ENCODE results near the gene PDE7B. TPM values are rescaled to one million over a fixed set of nuclear protein-coding genes. Genes with fewer than 3 reads are reported as not detected.
A peak's percentile ranks its signal among the peaks of the same experiment; 100 is the strongest.

Gene PDE7B
- total RNA-seq, 6 experiments from 2014 or later = 1.2 to 5.8 (median 4.5) TPM

GRCh38 chr6:136244061-136244616, 392.6 kb downstream of the PDE7B start:
- DNase-seq = peak; percentile 68
- TF ChIP-seq CTCF (IDR thresholded peaks at IDR 0.05) = no peak
- peaks cover 29% of the 10 kb centered on the region for H3K36me3 Mint-ChIP-seq (ENCODE audit: low read depth)
- peaks cover 28% of the 10 kb centered on the region for H3K4me1 Mint-ChIP-seq (ENCODE audit: low read depth)
- peak overlapping the region; percentile 15; the same call in 1 of the 2 replicates for H3K4me3 Mint-ChIP-seq
- H3K9me3 Mint-ChIP-seq = no peaks in the 10 kb centered on the region
- peak overlapping the region; percentile 43 for H3K27ac Mint-ChIP-seq
- H3K27me3 Mint-ChIP-seq (ENCODE audit: insufficient read depth) = no peaks in the 10 kb centered on the region

Measured in HFFc6 (cell line).